Cardiac fibroblast (primary cell): ENCODE data around the gene TNK1.
"Not testable (repeated sequence)": the region's sequence is repeated elsewhere in the genome, so short reads cannot be mapped to it uniquely, and the experiment has no call there.

Experiments used
- DNase-seq, 2 donors: peaks; one replicate each; pipeline versions ENCODE4 v3.0.0 to v3.0.0-alpha.2; 2010; ENCODE audit warnings: low read depth in 2 of 2
- H3K4me3 ChIP-seq, 2 donors: replicated peaks in 1 of 2; 1 replicate in 1 of 2; 2 replicates in 1 of 2; pipeline ENCODE4 v1.5.1; 2011; ENCODE audit warnings: low read depth in 2 of 2, low read length in 2 of 2, mild to moderate bottlenecking in 2 of 2, moderate library complexity in 1 of 2
- CTCF ChIP-seq: IDR thresholded peaks from one replicate; pipeline ENCODE4 v1.5.1; 2011; ENCODE audit warnings: low read depth, mild to moderate bottlenecking, low read length, inconsistent platforms

Gene TNK1

GRCh38 chr17:7367918-7368598 is 12.8 kb upstream of the TNK1 start:
- no peak for DNase-seq
- TF ChIP-seq CTCF: no peak
- H3K4me3 ChIP-seq: no peak overlapping the region

GRCh38 chr17:7368599-7368994 is 12.3 kb upstream of the TNK1 start:
- DNase-seq, H3K4me3 ChIP-seq: not testable (repeated sequence)

- TF ChIP-seq CTCF: no peak
- no peak for DNase-seq
- H3K4me3 ChIP-seq: no peak overlapping the region
Observed at GRCh38 chr17:7369825-7370224, 11.1 kb upstream of the TNK1 start.

GRCh38 chr17:7370853-7371252 is 10.0 kb upstream of the TNK1 start:
- TF ChIP-seq CTCF: no peak
- no peak overlapping the region for H3K4me3 ChIP-seq
- DNase-seq: no peak

- DNase-seq: no peak
- no peak overlapping the region for H3K4me3 ChIP-seq
- no peak for TF ChIP-seq CTCF
Observed at GRCh38 chr17:7374353-7374752, 6.5 kb upstream of the TNK1 start.

GRCh38 chr17:7379134-7379533 is 1.8 kb upstream of the TNK1 start:
- no peak overlapping the region for H3K4me3 ChIP-seq
- TF ChIP-seq CTCF: no peak
- DNase-seq: no peak

GRCh38 chr17:7380321-7380720 is 568 bp upstream of the TNK1 start:
- no peak for TF ChIP-seq CTCF
- peak in 1 of 2 donors; percentile 75 for DNase-seq
- H3K4me3 ChIP-seq: no peak overlapping the region
